Activated naive CD4-positive, alpha-beta T cell treated with anti-CD3 and anti-CD28 coated beads, Interleukin-2, amount 10 ng/mL, durations not matched to agents 7 days and 5 days (primary cell): ENCODE data around the gene NLK.
"Not testable (repeated sequence)": the region's sequence is repeated elsewhere in the genome, so short reads cannot be mapped to it uniquely, and the experiment has no call there.

Experiments
- CTCF ChIA-PET: fragments of 350-600 bp; sonication (Branson Sonifier 250); formaldehyde crosslinking; loops from one replicate; lab custom pipeline; 2021; ENCODE audit warnings: antibody characterized with exemption; lab: Charles Lee
- DNase-seq: peaks from one replicate; pipeline ENCODE4 v3.0.0-alpha.2; 2020
- H3K27ac Mint-ChIP-seq: one replicate; pipeline ENCODE4 v1.8.0; 2021; ENCODE audit warnings: mild to moderate bottlenecking, moderate library complexity, mixed read lengths
- H3K27me3 Mint-ChIP-seq: one replicate; pipeline ENCODE4 v1.8.0; 2021; ENCODE audit warnings: mild to moderate bottlenecking, mixed read lengths
- H3K36me3 Mint-ChIP-seq: one replicate; pipeline ENCODE4 v1.8.0; 2021; ENCODE audit warnings: mixed read lengths
- H3K4me1 Mint-ChIP-seq: one replicate; pipeline ENCODE4 v1.8.0; 2021; ENCODE audit warnings: mixed read lengths
- H3K4me3 Mint-ChIP-seq: one replicate; pipeline ENCODE4 v1.8.0; 2021; ENCODE audit warnings: mild to moderate bottlenecking, moderate library complexity, mixed read lengths
- H3K9me3 Mint-ChIP-seq: one replicate; pipeline ENCODE4 v1.8.0; 2021; ENCODE audit warnings: mixed read lengths

The NLK gene

GRCh38 chr17:28029044-28029443 lies 13.4 kb upstream of the NLK start:
- Mint-ChIP-seq H3K27ac (no peak overlapping the region), H3K36me3 (no peaks in the 10 kb centered on the region), H3K4me3 (no peak overlapping the region), H3K4me1 (peaks cover 5% of the 10 kb centered on the region), H3K9me3 (no peaks in the 10 kb centered on the region), H3K27me3 (peaks cover 12% of the 10 kb centered on the region)
- CTCF ChIA-PET = no interaction called here
- DNase-seq = no peak

GRCh38 chr17:28030386-28030785 lies 12.1 kb upstream of the NLK start:
- H3K36me3 Mint-ChIP-seq = no peaks in the 10 kb centered on the region
- no peak overlapping the region for H3K4me3 Mint-ChIP-seq
- H3K4me1 Mint-ChIP-seq = peaks cover 10% of the 10 kb centered on the region
- no peak for DNase-seq
- no peak overlapping the region for H3K27ac Mint-ChIP-seq
- peaks cover 12% of the 10 kb centered on the region for H3K27me3 Mint-ChIP-seq
- H3K9me3 Mint-ChIP-seq = no peaks in the 10 kb centered on the region
- CTCF ChIA-PET = no interaction called here

- Mint-ChIP-seq H3K36me3 (no peaks in the 10 kb centered on the region), H3K27ac (no peak overlapping the region)
- CTCF ChIA-PET = no interaction called here
These were observed 11.3 kb upstream of the NLK start for GRCh38 chr17:28031174-28031573.

GRCh38 chr17:28033972-28034714 lies 8.3 kb upstream of the NLK start:
- DNase-seq = no peak
- H3K4me1 Mint-ChIP-seq = peaks cover 10% of the 10 kb centered on the region
- peaks cover 5% of the 10 kb centered on the region for H3K9me3 Mint-ChIP-seq
- CTCF ChIA-PET = no interaction called here
- no peak overlapping the region for H3K4me3 Mint-ChIP-seq
- no peak overlapping the region for H3K27ac Mint-ChIP-seq
- H3K27me3 Mint-ChIP-seq = peaks cover 10% of the 10 kb centered on the region
- no peaks in the 10 kb centered on the region for H3K36me3 Mint-ChIP-seq

More at GRCh38 chr17:28031174-28031573, 11.3 kb upstream of the NLK start:
- peaks cover 4% of the 10 kb centered on the region for H3K9me3 Mint-ChIP-seq
- peaks cover 12% of the 10 kb centered on the region for H3K27me3 Mint-ChIP-seq
- DNase-seq = no peak
- no peak overlapping the region for H3K4me3 Mint-ChIP-seq
- peaks cover 10% of the 10 kb centered on the region for H3K4me1 Mint-ChIP-seq

- CTCF ChIA-PET, DNase-seq, H3K27ac Mint-ChIP-seq, H3K36me3 Mint-ChIP-seq, H3K4me3 Mint-ChIP-seq, H3K9me3 Mint-ChIP-seq: not testable (repeated sequence)
- peaks cover 19% of the 10 kb centered on the region for H3K27me3 Mint-ChIP-seq
- peaks cover 14% of the 10 kb centered on the region for H3K4me1 Mint-ChIP-seq
These were observed 7.0 kb upstream of the NLK start for GRCh38 chr17:28035452-28035851.

GRCh38 chr17:28035884-28036283 lies 6.6 kb upstream of the NLK start:
- H3K9me3 Mint-ChIP-seq, H3K4me3 Mint-ChIP-seq, CTCF ChIA-PET, H3K36me3 Mint-ChIP-seq, H3K27ac Mint-ChIP-seq, DNase-seq: not testable (repeated sequence)
- peaks cover 19% of the 10 kb centered on the region for H3K4me1 Mint-ChIP-seq
- peaks cover 19% of the 10 kb centered on the region for H3K27me3 Mint-ChIP-seq

- no peak overlapping the region for H3K4me3 Mint-ChIP-seq
These were observed 3.7 kb upstream of the NLK start for GRCh38 chr17:28038802-28039201.

GRCh38 chr17:28039251-28039650 lies 3.2 kb upstream of the NLK start:
- H3K9me3 Mint-ChIP-seq = peaks cover 5% of the 10 kb centered on the region
- CTCF ChIA-PET = interaction anchor here (1.0 kb wide), 1 partner anchor 146 kb away, joined by 3 read pairs; no protein-coding TSS in a partner anchor
- H3K4me3 Mint-ChIP-seq = no peak overlapping the region
- H3K36me3 Mint-ChIP-seq = peaks cover 13% of the 10 kb centered on the region
- no peak for DNase-seq
- no peak overlapping the region for H3K27ac Mint-ChIP-seq
- peaks cover 41% of the 10 kb centered on the region for H3K4me1 Mint-ChIP-seq
- H3K27me3 Mint-ChIP-seq = peaks cover 14% of the 10 kb centered on the region

More at GRCh38 chr17:28038802-28039201, 3.7 kb upstream of the NLK start:
- Mint-ChIP-seq H3K36me3 (peaks cover 11% of the 10 kb centered on the region), H3K4me1 (peaks cover 41% of the 10 kb centered on the region), H3K9me3 (peaks cover 5% of the 10 kb centered on the region), H3K27ac (no peak overlapping the region), H3K27me3 (peaks cover 14% of the 10 kb centered on the region)
- no peak for DNase-seq
- CTCF ChIA-PET = interaction anchor here (0.6 to 1.0 kb wide), 2 partner anchors 20 to 145 kb away, joined by 3 to 5 read pairs; no protein-coding TSS in a partner anchor

- DNase-seq = no peak
- Mint-ChIP-seq H3K9me3 (peaks cover 5% of the 10 kb centered on the region), H3K36me3 (peaks cover 21% of the 10 kb centered on the region), H3K4me1 (peaks cover 47% of the 10 kb centered on the region), H3K4me3 (peak overlapping the region; percentile 82), H3K27me3 (peaks cover 14% of the 10 kb centered on the region), H3K27ac (no peak overlapping the region)
- CTCF ChIA-PET = no interaction called here
These were observed 2.1 kb upstream of the NLK start for GRCh38 chr17:28040406-28040805.

GRCh38 chr17:28041068-28041843 lies 1.2 kb upstream of the NLK start:
- Mint-ChIP-seq H3K4me3 (peak overlapping the region; percentile 82), H3K27me3 (peaks cover 14% of the 10 kb centered on the region), H3K27ac (peak overlapping the region; percentile 78), H3K36me3 (peaks cover 26% of the 10 kb centered on the region), H3K4me1 (peaks cover 56% of the 10 kb centered on the region), H3K9me3 (no peaks in the 10 kb centered on the region)
- DNase-seq = peak; percentile 100
- CTCF ChIA-PET = no interaction called here

- CTCF ChIA-PET = interaction anchor here (0.9 kb wide), 1 partner anchor 210 kb away, joined by 3 read pairs; no protein-coding TSS in a partner anchor
- H3K27me3 Mint-ChIP-seq = peaks cover 14% of the 10 kb centered on the region
- peaks cover 31% of the 10 kb centered on the region for H3K36me3 Mint-ChIP-seq
- peak overlapping the region; percentile 78 for H3K27ac Mint-ChIP-seq
- no peak for DNase-seq
- peaks cover 63% of the 10 kb centered on the region for H3K4me1 Mint-ChIP-seq
- peak overlapping the region; percentile 82 for H3K4me3 Mint-ChIP-seq
- no peaks in the 10 kb centered on the region for H3K9me3 Mint-ChIP-seq
These were observed 427 bp upstream of the NLK start for GRCh38 chr17:28041844-28042656.

- Mint-ChIP-seq H3K4me1 (peaks cover 69% of the 10 kb centered on the region), H3K36me3 (peaks cover 32% of the 10 kb centered on the region), H3K27me3 (peaks cover 14% of the 10 kb centered on the region), H3K9me3 (no peaks in the 10 kb centered on the region), H3K4me3 (peak overlapping the region; percentile 82), H3K27ac (no peak overlapping the region)
- no peak for DNase-seq
- CTCF ChIA-PET = interaction anchor here (0.9 kb wide), 1 partner anchor 209 kb away, joined by 3 read pairs; no protein-coding TSS in a partner anchor
These were observed 329 bp downstream of the NLK start for GRCh38 chr17:28042721-28043291.

GRCh38 chr17:28043296-28043695 lies 819 bp downstream of the NLK start:
- Mint-ChIP-seq H3K4me3 (peak overlapping the region; percentile 82), H3K9me3 (no peaks in the 10 kb centered on the region), H3K4me1 (peaks cover 73% of the 10 kb centered on the region), H3K27ac (no peak overlapping the region), H3K36me3 (peaks cover 35% of the 10 kb centered on the region), H3K27me3 (peaks cover 11% of the 10 kb centered on the region)
- CTCF ChIA-PET = no interaction called here
- DNase-seq = no peak
